ENCODE measurements around the gene ABCC8. TPM values are rescaled to one million over a fixed set of nuclear protein-coding genes. Genes with fewer than 3 reads are reported as not detected.

The ABCC8 gene
- total and polyA plus RNA-seq, 2 donors (not counting 1 experiment from before 2014, with no cell fraction given) = 0.03 to 0.17 TPM

- H3K9ac ChIP-seq (ENCODE audit: low read length) = peak overlapping the region; percentile 78
- H3K27me3 ChIP-seq (replicated peaks in 1 of 4; ENCODE audit: control extremely low read depth in 1 of 4, control insufficient read depth in 3 of 4, insufficient read depth in 4 of 4, low read length in 3 of 4) = peaks cover 0 to 34% (median 21%) of the 10 kb centered on the region in 4 experiments
- peak overlapping the region; percentile 99 for H3K4me2 ChIP-seq (replicated peaks; ENCODE audit: low read depth, low read length, poor library complexity, severe bottlenecking)
- Mint-ChIP-seq H3K4me1 (peaks cover 32% of the 10 kb centered on the region), H3K9me3 (ENCODE audit: insufficient read depth) (no peaks in the 10 kb centered on the region), H3K27ac (peak overlapping the region; percentile 76), H3K4me3 (peak overlapping the region; percentile 95), H3K27me3 (peaks cover 37% of the 10 kb centered on the region)
- H2AFZ ChIP-seq (ENCODE audit: insufficient read depth, low read depth, low read length, poor library complexity, severe bottlenecking) = peak overlapping the region; percentile 86
- peak overlapping the region; percentile 51 to 78 (median 62) for H3K4me3 ChIP-seq (ENCODE audit: control extremely low read depth in 1 of 5, extremely low read depth in 1 of 5, insufficient read depth in 1 of 5, low read depth in 2 of 5, low read length in 4 of 5)
- no peaks in the 10 kb centered on the region for H4K20me1 ChIP-seq (ENCODE audit: control insufficient read depth, insufficient read depth, low read length, poor library complexity, severe bottlenecking)
- under 1% methylated on average over 62 of the region's 69 CpGs for WGBS (ENCODE audit: insufficient coverage)
- peak; percentile 52 for ATAC-seq (ENCODE audit: low read depth)
- CTCF ChIA-PET = interaction anchor here (0.9 to 2.7 kb wide), 11 partner anchors 8 to 172 kb away, joined by 3 to 12 read pairs (median 4); no protein-coding TSS in a partner anchor
- peaks cover 0 to 22% (median 1%) of the 10 kb centered on the region in 3 donors for H3K9me3 ChIP-seq (ENCODE audit: control extremely low read depth in 1 of 3, control insufficient read depth in 2 of 3, insufficient read depth in 1 of 3, low read length in 2 of 3)
- DNase-seq = peak; percentile 70
- H3K36me3 ChIP-seq (replicated peaks in 1 of 2; ENCODE audit: control extremely low read depth in 1 of 2, control insufficient read depth in 1 of 2, extremely low read depth in 1 of 2, insufficient read depth in 2 of 2, low read length in 1 of 2) = no peaks in the 10 kb centered on the region
- POLR2A ChIA-PET = no interaction called here
- intact Hi-C loops (cut with micrococcal nuclease) = loop anchor here (2.0 to 10.0 kb wide), 4 partner anchors 76 to 618 kb away; partner anchors contain the start of genes C11orf58, NUCB2 and RPS13
- H3K79me2 ChIP-seq (ENCODE audit: control insufficient read depth, insufficient read depth, low read length) = no peaks in the 10 kb centered on the region
- H3K27ac ChIP-seq (ENCODE audit: low read length in 2 of 2) = no peak overlapping the region
- peak; percentile 31 for TF ChIP-seq EZH2 (IDR thresholded peaks at IDR 0.05; ENCODE audit: borderline replicate concordance, insufficient read depth, low read depth, low read length, poor library complexity, severe bottlenecking)
- TF ChIP-seq, protein P1, sequence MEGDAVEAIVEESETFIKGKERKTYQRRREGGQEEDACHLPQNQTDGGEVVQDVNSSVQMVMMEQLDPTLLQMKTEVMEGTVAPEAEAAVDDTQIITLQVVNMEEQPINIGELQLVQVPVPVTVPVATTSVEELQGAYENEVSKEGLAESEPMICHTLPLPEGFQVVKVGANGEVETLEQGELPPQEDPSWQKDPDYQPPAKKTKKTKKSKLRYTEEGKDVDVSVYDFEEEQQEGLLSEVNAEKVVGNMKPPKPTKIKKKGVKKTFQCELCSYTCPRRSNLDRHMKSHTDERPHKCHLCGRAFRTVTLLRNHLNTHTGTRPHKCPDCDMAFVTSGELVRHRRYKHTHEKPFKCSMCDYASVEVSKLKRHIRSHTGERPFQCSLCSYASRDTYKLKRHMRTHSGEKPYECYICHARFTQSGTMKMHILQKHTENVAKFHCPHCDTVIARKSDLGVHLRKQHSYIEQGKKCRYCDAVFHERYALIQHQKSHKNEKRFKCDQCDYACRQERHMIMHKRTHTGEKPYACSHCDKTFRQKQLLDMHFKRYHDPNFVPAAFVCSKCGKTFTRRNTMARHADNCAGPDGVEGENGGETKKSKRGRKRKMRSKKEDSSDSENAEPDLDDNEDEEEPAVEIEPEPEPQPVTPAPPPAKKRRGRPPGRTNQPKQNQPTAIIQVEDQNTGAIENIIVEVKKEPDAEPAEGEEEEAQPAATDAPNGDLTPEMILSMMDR (IDR thresholded peaks at IDR 0.05) = no peak
- H3K4me1 ChIP-seq (ENCODE audit: control insufficient read depth in 2 of 2, insufficient read depth in 2 of 2, low read length in 2 of 2) = peaks cover 29 to 34% of the 10 kb centered on the region in 2 donors
Observed at GRCh38 chr11:17352950-17353820, 123.5 kb downstream of the ABCC8 start.

All from B cell (primary cell).